Measurements from ENCODE around the gene NRG3. TPM values are rescaled to one million over a fixed set of nuclear protein-coding genes. Genes with fewer than 3 reads are reported as not detected.

NRG3 gene
- total and polyA plus RNA-seq, 2 of the 4 experiments (the other 2 are of a cell fraction): not detected

DNA sequence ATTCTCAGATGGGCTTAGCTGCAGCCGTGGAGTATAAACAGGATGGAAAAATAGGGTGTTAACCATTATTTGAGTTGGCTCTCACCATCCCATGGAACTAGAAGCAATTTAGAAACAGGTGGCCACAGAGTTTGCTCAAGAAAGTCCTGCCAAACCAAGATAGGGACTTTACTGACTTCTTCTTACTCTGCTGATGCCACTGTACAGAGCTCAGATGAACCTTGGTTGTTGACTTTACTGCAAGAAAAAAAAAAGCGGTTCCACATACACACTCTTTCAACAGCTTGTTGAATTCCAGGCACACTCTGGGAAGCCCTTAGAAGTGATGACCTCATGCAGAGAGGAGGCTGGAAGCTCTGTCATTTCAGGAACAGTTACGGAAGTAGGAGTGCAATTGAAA, 753.4 kb downstream of the NRG3 start:
- H2BK20ac ChIP-seq (ENCODE audit: low read depth, low read length): no peak overlapping the region
- no peak overlapping the region for H3K4me3 ChIP-seq (ENCODE audit: insufficient read depth, low read depth, low read length)
- CTCF ChIA-PET: no interaction called here
- intact Hi-C loops (cut with micrococcal nuclease) (no loop called here), in situ Hi-C loops (cut with MboI; ENCODE audit: low sequenced_read_pairs) (no loop called here), dilution Hi-C loops (cut with HindIII; ENCODE audit: low sequenced_read_pairs, unreplicated experiment) (no loop called here)
- no CpG with 5 or more reads among the region's 3 CpGs for WGBS, 2 experiments (ENCODE audit: extremely low coverage in 2 of 2, insufficient read length in 1 of 2)
- TF ChIP-seq, protein P1, sequence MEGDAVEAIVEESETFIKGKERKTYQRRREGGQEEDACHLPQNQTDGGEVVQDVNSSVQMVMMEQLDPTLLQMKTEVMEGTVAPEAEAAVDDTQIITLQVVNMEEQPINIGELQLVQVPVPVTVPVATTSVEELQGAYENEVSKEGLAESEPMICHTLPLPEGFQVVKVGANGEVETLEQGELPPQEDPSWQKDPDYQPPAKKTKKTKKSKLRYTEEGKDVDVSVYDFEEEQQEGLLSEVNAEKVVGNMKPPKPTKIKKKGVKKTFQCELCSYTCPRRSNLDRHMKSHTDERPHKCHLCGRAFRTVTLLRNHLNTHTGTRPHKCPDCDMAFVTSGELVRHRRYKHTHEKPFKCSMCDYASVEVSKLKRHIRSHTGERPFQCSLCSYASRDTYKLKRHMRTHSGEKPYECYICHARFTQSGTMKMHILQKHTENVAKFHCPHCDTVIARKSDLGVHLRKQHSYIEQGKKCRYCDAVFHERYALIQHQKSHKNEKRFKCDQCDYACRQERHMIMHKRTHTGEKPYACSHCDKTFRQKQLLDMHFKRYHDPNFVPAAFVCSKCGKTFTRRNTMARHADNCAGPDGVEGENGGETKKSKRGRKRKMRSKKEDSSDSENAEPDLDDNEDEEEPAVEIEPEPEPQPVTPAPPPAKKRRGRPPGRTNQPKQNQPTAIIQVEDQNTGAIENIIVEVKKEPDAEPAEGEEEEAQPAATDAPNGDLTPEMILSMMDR (conservative IDR thresholded peaks at IDR 0.05; ENCODE audit: low read depth, low read length): no peak
- TF ChIP-seq SMC3 (IDR thresholded peaks at IDR 0.05; ENCODE audit: low read depth, low read length) (no peak), NFE2L2 (IDR thresholded peaks at IDR 0.05; ENCODE audit: low read depth, low read length) (no peak), MAZ (IDR thresholded peaks at IDR 0.05; ENCODE audit: borderline replicate concordance, low read depth, low read length) (no peak), FOS (IDR thresholded peaks at IDR 0.05; ENCODE audit: low read depth, low read length) (no peak), RFX5 (IDR thresholded peaks at IDR 0.05; ENCODE audit: low read depth, low read length) (no peak), POLR2A (IDR thresholded peaks at IDR 0.05; ENCODE audit: low read depth, low read length) (no peak), RAD21 (IDR thresholded peaks at IDR 0.05; ENCODE audit: low read length) (no peak), BHLHE40 (IDR thresholded peaks at IDR 0.05; ENCODE audit: low read depth, low read length) (no peak), CHD1 (IDR thresholded peaks at IDR 0.05; ENCODE audit: low read depth, low read length) (no peak), RCOR1 (IDR thresholded peaks at IDR 0.05; ENCODE audit: insufficient replicate concordance, low read length) (no peak), MAFK (IDR thresholded peaks at IDR 0.05; ENCODE audit: low read depth, low read length) (no peak), MXI1 (IDR thresholded peaks at IDR 0.05; ENCODE audit: borderline replicate concordance, low read depth, low read length) (no peak), CEBPB (IDR thresholded peaks at IDR 0.05; ENCODE audit: low read depth, low read length) (no peak)
- TF ChIP-seq, protein P2, sequence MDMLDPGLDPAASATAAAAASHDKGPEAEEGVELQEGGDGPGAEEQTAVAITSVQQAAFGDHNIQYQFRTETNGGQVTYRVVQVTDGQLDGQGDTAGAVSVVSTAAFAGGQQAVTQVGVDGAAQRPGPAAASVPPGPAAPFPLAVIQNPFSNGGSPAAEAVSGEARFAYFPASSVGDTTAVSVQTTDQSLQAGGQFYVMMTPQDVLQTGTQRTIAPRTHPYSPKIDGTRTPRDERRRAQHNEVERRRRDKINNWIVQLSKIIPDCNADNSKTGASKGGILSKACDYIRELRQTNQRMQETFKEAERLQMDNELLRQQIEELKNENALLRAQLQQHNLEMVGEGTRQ (IDR thresholded peaks at IDR 0.05; ENCODE audit: low read depth, low read length): no peak
- TF ChIP-seq, protein P3, sequence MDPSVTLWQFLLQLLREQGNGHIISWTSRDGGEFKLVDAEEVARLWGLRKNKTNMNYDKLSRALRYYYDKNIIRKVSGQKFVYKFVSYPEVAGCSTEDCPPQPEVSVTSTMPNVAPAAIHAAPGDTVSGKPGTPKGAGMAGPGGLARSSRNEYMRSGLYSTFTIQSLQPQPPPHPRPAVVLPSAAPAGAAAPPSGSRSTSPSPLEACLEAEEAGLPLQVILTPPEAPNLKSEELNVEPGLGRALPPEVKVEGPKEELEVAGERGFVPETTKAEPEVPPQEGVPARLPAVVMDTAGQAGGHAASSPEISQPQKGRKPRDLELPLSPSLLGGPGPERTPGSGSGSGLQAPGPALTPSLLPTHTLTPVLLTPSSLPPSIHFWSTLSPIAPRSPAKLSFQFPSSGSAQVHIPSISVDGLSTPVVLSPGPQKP (IDR thresholded peaks at IDR 0.05; ENCODE audit: borderline replicate concordance, low read depth, low read length): no peak
- no peak overlapping the region for H3K4me2 ChIP-seq (ENCODE audit: low read depth, low read length)
- no peak for ATAC-seq (ENCODE audit: low read depth)
- H2BK120ac ChIP-seq (ENCODE audit: low read depth, low read length): no peak overlapping the region
- H3K4ac ChIP-seq (ENCODE audit: low read depth, low read length): no peak overlapping the region
- no peaks in the 10 kb centered on the region for H4K20me1 ChIP-seq (ENCODE audit: insufficient read depth, low read length)
- H4K91ac ChIP-seq (ENCODE audit: insufficient read depth, low read depth, low read length): no peak overlapping the region
- no peak overlapping the region for H4K8ac ChIP-seq (ENCODE audit: low read depth in 2 of 2, low read length in 2 of 2)
- no peak overlapping the region for H2AFZ ChIP-seq (replicated peaks; ENCODE audit: low read length, poor library complexity)
- no peak overlapping the region for H4K5ac ChIP-seq (ENCODE audit: low read depth, low read length)
- no peak for DNase-seq
- peaks cover 2% of the 10 kb centered on the region; the same call in 1 of the 2 replicates for H3K9me3 ChIP-seq (ENCODE audit: control insufficient read depth, insufficient read depth, low read length)
- H3K27ac ChIP-seq (ENCODE audit: insufficient read depth, low read length): no peak overlapping the region
- no peak overlapping the region for H3K14ac ChIP-seq (replicated peaks; ENCODE audit: low read depth, low read length)
- H2AK9ac ChIP-seq (replicated peaks; ENCODE audit: low read depth, low read length, poor library complexity): no peak overlapping the region
- H2BK15ac ChIP-seq (ENCODE audit: low read depth, low read length): no peak overlapping the region
- BruUV-seq (replicated peaks): no TSS peak
- H3K23ac ChIP-seq (ENCODE audit: low read depth, low read length): no peak overlapping the region
- no peak overlapping the region for H2AK5ac ChIP-seq (ENCODE audit: low read depth, low read length)
- H3K4me1 ChIP-seq (ENCODE audit: control insufficient read depth, insufficient read depth, low read length): no peaks in the 10 kb centered on the region
- H3K9ac ChIP-seq (ENCODE audit: low read depth, low read length): no peak overlapping the region
- no peaks in the 10 kb centered on the region for H3K27me3 ChIP-seq (ENCODE audit: control insufficient read depth, insufficient read depth, low read length)
- no peaks in the 10 kb centered on the region for H3K36me3 ChIP-seq (ENCODE audit: control insufficient read depth, insufficient read depth, low read length)
- no peak overlapping the region for H3K56ac ChIP-seq (ENCODE audit: extremely low read depth, insufficient read depth, low read length)
- H3K79me1 ChIP-seq (ENCODE audit: low read depth in 1 of 2, low read length in 2 of 2): no peaks in the 10 kb centered on the region
- POLR2A ChIA-PET (ENCODE audit: unreplicated experiment): no interaction called here
- H3K18ac ChIP-seq (ENCODE audit: low read depth, low read length): no peak overlapping the region
- no peak overlapping the region for H2BK5ac ChIP-seq (ENCODE audit: low read depth, low read length, poor library complexity, severe bottlenecking)
- H3K9me1 ChIP-seq (ENCODE audit: insufficient read depth, low read length): no peaks in the 10 kb centered on the region

Measured in IMR-90 (cell line).